Activated CD8-positive, alpha-beta memory T cell treated with anti-CD3 and anti-CD28 coated beads for 24 hours (primary cell): ENCODE results near the gene NT5C3B.
A peak's percentile ranks its signal among the peaks of the same experiment; 100 is the strongest.

ENCODE experiments used
- DNase-seq: peaks from one replicate; pipeline ENCODE4 v3.0.0-alpha.2; 2020

The NT5C3B gene

DNA sequence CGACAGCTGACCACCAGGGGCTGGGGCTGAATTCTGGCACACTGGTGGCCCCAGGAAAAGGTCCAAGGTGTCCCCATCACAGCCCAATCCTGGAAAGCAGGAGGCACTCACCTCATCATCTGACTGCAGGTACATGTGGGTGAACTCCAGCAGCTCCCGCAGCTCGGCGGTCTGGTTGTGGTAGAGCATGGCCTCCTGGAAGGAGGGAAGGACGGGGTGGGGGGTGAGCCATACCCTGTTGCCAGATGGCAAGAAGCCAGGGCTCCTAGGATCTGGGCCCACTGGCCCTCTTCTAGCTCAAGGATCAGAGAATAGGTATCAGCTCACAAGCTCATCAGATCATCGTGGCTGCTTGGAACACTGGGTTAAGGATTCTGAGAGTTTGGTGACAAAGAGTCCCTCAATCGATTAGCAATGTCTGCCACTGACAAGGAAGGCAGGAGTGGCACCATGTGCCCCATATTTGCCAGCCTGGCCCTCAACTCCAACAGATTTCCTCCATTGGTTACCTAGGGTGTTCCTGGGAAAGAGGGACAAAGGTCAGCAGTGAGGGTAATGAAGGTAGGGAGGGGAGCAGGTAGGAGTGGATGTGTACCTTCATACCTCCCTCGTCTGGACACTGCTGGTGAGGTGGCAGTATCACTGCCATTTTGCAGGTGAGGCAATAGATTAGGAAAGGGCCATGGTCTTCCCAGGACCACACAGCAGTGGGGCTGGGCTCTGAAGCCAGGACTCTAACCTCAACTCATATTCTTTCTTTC is 29.2 kb downstream of the NT5C3B start:
- DNase-seq = no peak

DNA sequence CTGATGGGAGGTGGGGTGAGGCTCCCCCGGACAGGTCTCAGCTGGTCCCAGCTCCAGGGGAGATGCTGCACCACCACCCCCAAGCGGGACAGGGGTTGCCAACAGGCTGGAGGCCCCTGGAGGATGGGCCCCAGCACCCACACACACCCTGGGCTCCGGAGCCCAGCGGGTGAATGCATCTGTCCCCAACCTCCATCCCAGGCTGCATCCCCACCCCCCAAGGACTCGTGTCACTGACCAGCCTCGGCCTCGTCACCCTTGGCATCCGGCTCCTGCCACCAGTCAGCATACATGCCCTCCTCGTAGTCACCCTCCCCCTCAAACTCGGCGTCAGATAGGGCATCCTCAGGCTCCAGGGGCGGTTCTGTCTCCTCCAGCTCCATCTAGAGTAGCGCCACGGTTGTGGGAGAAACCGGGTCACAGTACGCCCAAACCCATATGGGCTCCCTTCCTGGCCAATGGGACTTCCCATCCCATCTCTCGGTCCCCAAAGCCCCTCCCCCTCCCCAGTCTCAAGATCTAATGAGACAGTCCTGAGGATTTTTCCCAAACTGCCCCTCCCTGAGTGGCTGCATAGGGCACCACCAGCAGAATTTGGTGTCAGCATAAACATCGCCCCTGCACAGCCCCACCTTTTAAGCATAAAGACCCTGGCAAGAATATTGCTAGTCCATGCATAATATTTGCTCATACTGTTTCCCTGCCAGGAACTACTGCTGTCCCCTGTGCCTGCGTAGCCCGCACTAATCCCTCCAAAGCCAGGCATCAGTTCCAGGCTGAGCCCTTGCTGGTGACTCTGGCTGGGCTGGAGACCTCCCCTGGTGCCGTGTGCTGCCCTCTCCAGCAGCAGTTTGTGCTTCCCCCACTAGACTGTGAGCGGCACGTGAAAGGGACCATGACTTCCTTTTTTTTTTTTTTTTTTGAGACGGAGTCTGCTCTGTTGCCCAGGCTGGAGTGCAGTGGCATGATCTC is 32.7 kb downstream of the NT5C3B start:
- no peak for DNase-seq

DNA sequence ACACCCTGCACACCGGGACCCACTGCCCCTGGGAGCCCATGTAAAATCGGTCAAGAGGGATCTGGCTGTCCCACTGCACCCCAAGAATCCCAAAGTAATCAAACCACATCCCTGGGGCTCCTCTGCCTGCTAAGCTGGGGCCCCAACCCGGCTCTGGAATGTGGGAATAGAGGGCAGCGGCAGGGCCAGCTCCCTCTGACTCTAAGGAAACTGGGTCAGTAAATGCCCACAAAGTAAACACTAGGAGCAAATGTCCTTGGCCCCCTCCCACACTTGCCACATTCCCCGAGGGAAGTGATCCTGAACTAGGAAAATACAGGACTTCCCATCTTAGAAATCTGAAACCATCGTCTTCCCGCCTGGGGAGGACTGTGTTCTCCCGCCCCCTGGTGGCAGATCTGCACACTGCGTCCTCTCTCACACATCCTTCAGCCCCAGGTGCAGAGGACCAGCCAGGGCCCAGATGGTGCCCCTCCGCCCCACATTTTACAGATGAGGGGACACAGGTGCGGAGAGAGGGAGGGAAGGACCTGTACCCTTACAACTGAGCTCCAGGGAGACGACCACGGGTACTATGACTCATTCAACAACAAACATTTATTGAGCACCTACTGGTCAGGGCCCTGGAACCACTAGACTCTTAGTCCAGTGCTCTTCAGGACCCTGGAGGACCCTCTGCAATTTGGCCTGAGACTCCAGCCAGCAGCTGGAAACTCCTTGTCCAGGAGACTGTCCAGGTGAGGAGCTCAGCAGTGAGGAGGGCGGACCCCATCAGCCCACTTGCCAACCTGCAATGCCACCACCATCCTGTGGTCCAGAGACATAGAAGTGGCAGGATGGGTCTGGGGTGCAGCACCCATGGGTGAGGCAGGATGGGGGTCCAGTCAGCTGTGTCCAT is 34.4 kb downstream of the NT5C3B start:
- DNase-seq = peak; percentile 90

DNA sequence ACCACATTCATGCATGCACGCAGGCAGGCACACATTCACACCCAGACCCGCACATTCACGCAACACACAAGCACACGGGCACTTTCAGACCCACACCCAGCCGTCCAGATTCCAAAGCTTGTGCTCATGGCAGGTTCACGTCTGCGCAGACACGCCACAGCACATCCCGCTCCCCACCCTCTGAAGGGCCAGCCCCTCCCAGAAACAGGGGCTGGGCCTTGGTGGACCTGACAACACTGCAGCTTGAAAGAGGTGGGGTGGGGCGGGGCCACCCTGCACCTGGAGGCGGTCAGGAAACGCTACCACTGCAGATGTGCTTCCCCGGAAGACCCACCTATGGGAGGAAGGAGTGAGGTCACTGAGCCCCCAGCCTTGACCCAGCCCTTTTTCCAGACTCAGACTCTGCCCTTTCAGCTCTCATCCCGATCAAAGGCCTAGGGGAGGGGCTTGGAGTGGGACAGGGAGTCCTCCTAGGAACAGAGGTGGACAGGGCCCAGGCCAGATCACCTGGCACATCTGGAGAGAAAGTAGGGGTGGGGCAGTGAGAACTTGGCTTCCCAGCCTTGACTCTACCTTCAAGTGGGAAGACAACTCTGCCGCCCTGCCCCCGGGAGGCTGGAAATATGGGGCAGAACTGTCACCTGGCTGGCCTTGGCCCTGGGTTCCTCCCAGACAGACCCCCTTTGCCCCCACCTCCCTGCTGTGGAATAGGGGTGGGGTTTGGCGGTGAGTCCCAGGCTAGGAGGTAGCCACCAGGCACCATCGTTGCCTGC is 35.2 kb downstream of the NT5C3B start:
- no peak for DNase-seq

DNA sequence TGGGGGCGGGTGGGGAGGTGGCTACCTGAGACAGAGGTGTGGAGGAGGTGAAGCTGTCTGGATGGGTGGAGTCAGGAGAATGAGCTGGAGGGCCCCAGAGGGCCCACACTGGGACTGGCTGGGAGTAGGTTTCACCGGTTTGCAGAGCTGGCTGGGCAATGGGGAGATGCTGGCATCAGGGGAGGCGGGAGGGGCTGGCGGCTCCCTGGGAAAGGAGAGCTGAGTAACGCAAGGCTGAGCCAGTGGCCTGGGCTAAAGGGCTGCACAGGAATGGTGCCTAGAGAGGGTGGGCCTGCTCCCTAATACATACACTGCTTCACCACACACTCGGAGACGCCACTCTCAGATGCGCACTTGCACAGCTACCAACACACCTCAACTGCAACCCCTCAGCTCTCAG is 36.7 kb downstream of the NT5C3B start:
- DNase-seq = no peak

DNA sequence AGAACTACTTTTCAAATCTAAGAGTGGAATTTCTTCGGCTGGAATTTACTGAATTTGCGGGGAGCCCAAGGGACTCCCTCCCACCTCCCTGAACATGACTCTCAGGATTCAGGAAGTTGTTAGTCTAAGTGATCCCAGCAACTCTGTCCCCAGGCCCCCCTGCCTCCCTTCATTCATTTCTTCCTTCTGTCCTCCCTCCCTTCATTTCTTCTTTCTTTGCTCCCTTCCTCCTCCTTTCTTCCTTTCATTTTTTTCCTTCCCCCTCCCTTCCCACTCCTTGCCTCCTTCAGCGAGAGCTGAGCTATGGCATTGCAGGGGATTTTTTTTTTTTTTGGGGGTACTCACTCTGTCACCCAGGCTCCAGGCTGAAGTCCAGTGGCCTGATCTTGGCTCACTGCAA is 38.7 kb downstream of the NT5C3B start:
- no peak for DNase-seq

DNA sequence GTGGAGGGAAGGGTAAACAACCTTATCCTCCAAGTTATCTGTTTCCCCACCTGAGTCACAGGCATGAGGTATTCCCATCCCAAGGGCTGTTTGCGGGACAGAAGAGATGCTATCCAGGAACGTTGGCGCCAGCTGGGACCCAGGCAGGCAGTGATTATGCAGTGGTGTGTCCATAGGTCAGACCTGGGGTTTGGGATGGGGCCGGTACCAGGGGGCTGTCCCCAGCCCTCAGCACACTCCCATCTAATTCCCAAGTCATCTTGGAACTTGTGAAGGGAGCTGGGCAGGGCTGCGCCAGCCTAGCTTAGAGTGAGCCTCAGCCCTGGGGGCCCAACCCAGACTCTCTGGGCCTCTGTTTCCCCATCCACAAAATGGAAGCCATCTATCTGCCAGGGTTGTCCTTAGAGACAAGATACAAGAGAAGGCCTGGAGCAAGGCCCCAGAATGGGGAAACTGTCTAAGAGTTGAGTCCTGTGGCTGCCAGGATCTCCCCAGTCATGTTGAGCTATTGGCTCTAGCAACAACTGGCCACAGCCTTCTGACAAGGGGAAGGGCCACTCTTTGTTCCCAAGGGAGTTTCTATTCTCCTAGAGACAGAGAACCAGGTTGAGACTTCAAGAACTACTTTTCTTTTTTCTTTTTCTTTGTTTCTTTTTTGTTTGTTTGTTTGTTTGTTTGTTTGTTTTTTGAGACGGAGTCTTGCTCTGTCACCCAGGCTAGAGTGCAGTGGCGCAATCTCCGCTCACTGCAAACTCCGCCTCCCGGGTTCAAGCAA is 39.7 kb downstream of the NT5C3B start:
- DNase-seq = no peak

DNA sequence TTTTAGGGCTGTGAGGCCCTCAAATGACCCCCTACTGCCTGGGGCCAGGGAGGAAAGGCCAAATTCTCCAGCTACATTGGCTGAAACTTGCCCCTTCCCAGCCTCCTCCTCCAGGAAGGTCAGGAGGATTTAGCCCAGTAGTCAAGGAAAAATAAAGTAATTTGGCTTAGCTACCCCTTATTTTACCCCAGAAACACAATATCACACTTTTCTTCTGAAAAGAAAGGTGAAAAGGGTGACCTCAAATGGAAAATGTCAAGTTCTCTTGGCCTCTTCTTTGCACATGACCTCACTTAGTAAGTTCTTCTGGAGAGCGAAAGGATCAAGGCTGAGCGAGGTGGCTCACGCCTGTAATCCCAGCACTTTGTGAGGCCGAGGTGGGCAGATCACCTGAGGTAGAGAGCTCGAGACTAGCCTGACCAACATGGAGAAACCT is 41.5 kb downstream of the NT5C3B start:
- DNase-seq = no peak

DNA sequence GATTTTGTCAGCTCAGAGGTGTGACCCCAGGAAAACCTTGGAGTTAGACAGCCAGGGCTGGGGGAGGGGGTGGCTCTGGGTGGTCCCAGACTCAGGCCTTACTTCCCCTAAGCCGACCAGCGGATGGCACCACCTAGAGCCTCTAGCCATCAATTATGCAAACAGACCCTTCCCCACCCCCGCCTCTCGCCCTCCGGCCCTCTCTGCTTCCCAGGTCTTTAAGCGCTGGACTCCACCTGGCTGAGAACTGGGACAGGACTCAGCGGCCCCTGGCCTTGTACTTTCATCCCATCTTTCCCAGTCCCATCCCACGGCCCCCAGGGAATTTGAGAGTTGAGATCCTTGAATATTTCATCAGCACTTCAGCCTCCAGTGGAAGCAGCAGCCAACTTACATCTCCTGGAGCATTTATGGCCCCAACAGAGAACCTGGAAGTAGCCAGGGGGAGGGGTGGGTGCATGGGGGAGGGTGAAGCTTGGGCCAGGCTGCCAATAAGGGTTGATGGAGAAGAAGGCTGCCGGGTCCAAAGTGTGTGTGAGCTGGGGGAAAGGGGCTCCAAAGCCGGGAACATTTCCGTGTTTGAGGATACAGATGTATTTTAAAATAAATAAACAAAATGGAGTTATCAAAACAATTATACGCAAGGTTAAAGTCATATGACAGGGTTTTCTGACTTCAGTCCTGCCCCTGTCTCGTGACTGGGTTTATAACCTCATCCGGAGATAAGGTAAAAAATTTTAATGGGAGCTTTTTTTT is 42.1 kb downstream of the NT5C3B start:
- DNase-seq = no peak

DNA sequence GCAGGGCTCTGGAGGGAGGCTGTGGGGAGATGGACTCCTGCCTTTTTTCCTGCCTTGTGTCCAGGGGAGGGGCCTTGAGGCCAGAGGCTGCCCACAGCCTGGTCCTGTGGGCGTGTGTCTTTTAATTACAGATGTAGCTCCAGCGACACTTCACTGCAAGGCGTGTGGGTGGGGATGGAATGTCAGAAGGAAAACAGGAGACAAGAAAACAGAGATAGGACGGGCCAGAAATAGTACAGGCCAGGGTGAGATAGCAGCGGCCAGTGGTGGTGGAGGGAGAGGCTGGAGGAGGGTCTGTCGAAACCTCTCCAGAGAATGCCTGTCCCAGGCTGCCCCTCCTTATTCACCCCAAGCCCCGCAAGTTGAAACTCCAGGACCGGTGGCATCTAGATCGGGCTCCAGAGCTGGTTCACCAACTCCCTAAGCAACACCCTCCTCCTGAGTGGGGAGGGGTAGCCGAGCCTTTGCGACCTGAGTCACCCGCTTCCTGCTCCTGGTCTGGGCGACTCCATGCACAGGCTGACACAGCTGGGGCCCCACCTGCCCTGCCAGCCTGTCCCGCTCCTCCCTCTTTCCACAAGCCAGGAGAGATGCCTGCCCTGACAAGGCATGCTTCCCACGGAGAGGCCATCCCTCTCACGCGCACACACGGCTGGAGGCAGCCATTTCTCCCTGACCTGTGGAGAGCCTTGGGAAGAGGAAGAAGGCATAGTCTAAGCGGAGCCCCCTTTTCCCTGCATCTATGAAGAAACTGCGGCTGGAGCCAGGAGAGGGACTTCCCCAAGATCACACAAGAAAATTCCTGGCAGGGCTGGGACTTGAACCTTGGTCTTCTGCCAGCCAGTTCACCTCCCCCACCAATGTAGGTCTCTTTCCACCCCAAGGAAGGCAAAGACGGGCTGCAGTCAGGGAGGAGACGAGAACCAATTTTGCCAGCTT is 42.9 kb downstream of the NT5C3B start:
- DNase-seq = no peak

DNA sequence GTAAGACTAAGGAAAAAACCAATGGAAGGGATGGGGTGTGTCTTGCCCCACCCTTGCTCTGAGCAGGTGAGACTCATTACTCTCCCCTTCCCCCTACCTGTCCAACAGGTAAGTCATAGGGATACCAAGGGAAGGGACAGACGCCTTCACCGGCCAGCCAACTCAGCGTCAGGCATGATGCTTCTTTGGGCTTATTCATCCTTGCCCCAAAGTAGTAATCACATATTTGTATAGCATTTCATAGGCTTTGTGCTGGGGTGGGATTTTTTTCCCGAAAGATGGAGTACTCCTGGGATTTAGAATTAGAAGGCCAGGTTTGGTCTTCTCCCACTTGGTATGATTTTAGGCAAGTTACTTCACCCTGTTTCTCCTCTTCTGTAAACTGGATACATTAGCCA is 49.0 kb downstream of the NT5C3B start:
- no peak for DNase-seq

DNA sequence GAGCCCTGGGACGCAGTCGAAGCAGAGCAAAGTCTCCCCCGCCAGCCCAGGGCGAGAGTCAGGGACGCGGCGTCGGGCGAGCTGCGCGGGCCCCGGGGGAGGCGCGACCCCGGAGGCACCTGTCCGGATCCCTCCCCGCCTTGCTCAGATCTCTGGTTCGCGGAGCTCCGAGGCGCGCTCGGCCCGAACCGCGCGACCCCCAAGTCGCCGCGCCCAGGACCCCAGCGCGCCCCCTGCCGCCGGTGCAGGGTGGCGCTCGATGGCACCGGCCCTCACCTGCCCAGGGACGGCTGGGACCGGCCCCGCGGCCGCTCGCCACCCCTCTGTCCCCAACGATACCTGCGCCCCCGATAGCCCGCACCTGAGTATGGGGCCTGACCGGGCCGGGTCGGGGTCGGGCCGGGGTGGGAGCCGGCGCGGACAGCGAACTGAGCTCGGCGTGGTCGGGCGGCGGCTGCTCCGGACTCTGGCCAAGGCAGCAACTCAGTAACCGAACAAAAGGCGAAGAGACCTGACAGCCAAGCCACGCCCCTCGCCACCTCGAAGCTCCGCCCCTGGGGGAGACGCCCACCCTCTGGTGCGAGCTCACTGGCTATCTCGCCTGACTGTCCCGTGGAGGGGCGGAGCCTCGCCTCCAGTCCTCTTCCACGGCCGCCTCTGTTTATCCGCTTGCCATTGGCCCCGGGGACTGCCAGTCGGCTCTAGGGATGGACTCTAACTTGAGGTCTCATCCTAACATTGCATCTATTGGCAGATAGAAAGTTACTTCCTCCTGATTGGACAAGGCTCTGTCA is 49.6 kb downstream of the NT5C3B start, which contains the start of gene JUP:
TSS of gene JUP (minus strand) at position 485 of the 794 bp plus-strand sequence. CDS start 14,857 bp downstream, outside the sequence.
- DNase-seq = peak; percentile 93

DNA sequence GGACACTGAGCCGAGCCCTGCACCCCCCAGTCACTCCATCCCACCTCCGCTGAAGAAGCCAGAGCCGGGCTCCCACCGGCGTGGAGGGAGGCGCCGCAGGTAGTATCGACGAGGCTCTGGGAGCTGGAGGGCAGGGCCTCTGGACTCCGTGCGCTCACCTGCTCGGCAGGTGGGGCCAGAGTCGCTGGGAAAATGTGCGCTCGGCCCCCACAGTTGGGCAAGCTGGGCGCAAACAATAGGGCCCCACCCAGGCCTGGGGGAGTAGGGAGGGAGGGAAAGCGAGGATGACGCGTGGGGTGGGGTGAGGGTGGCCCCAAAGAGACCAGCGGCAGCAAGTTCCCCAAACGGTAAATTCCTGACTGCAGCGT is 50.2 kb downstream of the NT5C3B start:
- no peak for DNase-seq

DNA sequence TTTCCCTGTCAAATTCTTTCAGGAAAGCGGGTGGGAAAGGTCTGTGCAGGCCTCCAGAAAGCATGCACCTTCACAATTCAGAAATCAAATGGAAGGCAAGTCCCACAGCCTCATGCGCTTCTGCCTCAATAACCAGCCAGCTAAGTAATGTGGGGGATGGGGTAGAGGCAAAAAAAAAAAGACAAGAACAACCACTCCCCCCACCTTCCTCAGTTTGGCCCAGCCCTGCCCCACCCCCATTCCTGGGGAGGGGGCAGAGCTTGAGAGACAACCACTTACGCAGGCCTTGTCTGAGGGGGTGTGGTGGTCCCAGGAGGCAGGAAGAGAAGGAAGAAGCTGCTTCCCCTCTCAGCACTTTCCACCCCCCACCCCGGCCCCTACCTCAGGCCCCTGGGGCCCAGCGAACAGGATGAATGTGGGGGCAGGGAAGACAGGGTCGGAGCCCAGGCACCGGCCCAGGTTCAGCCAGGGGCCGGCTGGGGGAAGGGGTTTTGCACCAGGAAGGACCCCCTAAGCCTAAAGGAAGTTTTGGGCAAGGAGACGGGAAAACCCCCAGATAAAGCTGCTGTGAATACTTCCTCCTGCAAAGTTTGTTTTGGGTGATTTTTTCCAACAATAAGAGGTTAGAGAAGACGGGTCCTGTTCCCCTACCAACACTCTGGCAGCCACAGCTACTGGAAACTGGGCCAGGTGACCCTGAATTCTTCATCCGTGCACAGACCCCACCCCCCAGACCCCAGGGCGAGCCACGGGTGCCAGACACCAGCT is 50.8 kb downstream of the NT5C3B start:
- no peak for DNase-seq

DNA sequence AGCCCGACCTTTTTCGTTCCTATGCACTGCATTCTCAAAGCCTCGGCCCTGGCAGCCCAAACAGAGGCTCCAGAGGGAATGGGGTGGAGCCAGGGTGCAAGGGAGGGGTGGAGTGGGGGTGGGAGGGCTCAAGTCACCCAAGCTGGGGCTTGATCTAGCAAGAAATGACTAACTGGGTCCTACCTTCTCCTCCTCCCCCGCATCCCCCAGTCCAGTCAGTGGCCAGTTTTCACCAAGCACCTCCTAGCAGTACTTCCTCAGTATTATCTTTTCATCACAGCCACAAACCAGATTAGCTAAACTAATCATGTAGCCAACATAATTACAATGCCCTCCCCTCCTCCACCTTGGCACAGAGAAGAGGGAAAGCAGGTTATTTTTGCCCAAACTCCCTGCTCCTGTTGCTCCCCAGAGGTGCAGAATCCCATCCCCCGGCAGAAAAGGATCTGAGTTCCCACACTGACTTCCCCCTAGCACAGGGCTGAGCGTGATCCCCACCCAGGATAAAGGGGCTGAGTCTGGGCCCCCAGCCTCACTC is 51.8 kb downstream of the NT5C3B start:
- DNase-seq = no peak

DNA sequence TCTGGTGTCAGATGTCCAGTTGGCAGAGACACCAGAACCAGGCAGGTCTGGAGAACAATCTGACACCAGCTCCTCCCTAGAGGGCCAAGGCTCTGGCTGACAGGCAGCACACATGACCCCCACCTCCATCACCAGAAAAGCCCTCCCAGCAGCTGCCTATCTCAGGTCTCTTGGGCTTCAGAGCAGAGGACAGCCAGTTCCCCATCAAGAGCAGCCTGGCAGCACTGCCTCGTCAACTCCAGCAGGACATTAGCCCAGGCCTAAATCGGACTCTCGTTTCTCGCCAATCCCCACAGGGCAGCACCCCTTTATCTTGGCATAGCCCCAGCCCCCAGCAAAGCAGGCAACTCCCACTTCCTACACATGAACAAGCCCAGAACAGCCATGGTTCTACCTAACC is 53.9 kb downstream of the NT5C3B start:
- DNase-seq = no peak

DNA sequence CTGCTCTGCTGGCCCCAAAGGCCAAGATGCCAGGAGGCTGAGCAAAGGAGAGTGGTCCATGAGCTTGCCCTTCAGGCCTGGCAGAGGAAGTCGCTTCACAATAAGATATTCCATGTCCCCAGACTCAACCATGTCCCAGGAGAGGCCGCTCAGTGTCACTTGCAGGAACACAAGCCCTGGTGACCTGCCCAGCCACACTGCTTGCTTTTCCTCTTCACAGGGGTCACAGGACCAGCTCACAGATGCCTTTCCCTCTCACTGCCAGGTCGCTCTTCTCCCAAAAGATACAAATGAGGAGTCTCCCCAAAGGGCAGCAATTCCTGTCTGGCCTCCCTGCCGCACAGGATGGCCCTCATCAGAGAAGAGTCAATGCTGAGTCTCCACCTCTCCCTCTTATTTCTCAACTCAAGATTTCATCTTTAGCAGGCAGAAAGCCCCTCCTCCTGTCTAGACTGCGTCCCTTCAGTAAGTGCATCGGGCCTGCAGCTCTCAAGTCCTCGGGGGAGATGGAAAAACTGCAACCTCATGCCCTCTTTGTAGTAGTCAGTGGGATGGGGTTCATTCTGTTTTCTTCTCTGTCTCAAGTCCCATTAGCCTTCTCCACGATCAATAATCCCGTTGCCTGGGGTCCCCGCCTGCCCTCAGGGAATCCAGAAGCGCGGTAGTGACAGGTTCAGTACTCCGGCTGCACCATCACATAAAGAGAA is 54.5 kb downstream of the NT5C3B start:
- DNase-seq = no peak
